ENCODE results near the gene KIF1A. TPM values are rescaled to one million over a fixed set of nuclear protein-coding genes. Genes with fewer than 3 reads are reported as not detected.

Gene KIF1A
- total RNA-seq, 4 donors from 2014 or later, result 1.2 to 6.9 (median 4.1) TPM

- no peak for DNase-seq
- intact Hi-C loops (cut with DNase I), result no loop called here
- peaks cover 6 to 12% of the 10 kb centered on the region in 2 donors for H3K4me1 ChIP-seq
- TF ChIP-seq POLR2A (IDR thresholded peaks at IDR 0.05), result no peak
- TF ChIP-seq CTCF (IDR thresholded peaks at IDR 0.05), result no peak
- no peaks in the 10 kb centered on the region for H3K36me3 ChIP-seq
- no peak overlapping the region for H3K27ac ChIP-seq
- 92 to 96% methylated on average over 10 to 11 of the region's 11 CpGs for WGBS, 2 donors
- H3K9me3 ChIP-seq, result no peaks in the 10 kb centered on the region
- H3K27me3 ChIP-seq, result peaks cover 12% of the 10 kb centered on the region
- no peak overlapping the region for H3K4me3 ChIP-seq (replicated peaks in 1 of 3)
These were observed 4.9 kb downstream of the KIF1A start for GRCh38 chr2:240814946-240815760.

DNA sequence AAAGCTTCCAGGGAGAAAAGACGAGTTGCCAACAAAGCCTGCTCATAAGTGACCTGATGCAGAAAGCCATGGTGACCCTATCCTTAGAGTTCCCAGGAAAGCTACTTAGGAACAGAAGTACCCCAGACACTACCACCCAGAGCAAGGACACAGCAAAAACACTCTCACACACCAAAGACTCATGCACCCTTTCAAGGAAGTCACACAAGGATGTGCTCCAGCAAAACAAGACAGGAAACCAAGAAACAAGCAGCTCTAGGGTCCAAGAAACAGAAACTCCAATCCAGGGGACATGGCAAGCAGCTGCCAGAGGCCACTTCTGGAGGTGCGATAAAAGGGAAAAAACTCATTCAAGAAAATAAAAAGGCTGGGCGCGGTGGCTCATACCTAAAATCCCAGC is 5.7 kb downstream of the KIF1A start:
- intact Hi-C loops (cut with DNase I), result no loop called here

GRCh38 chr2:240813231-240813921 is 6.6 kb downstream of the KIF1A start:
- Histone ChIP-seq H3K9me3 (no peaks in the 10 kb centered on the region), H3K4me1 (no peaks in the 10 kb centered on the region), H3K4me3 (replicated peaks in 1 of 3) (no peak overlapping the region), H3K27me3 (peaks cover 1% of the 10 kb centered on the region), H3K27ac (no peak overlapping the region), H3K36me3 (no peaks in the 10 kb centered on the region)
- intact Hi-C loops (cut with DNase I), result no loop called here
- no peak for DNase-seq
- whole genome bisulfite sequencing, 2 donors, result 90 to 98% methylated on average over 14 of the region's 17 CpGs
- TF ChIP-seq POLR2A (IDR thresholded peaks at IDR 0.05) (no peak), CTCF (IDR thresholded peaks at IDR 0.05) (no peak)

More for the DNA sequence above, 5.7 kb downstream of the KIF1A start:
- Histone ChIP-seq H3K4me1 (peaks cover 3 to 7% of the 10 kb centered on the region in 2 donors), H3K4me3 (replicated peaks in 1 of 3) (no peak overlapping the region), H3K9me3 (no peaks in the 10 kb centered on the region), H3K36me3 (no peaks in the 10 kb centered on the region), H3K27ac (no peak overlapping the region), H3K27me3 (peaks cover 9% of the 10 kb centered on the region)
- DNase-seq, result no peak
- TF ChIP-seq CTCF (IDR thresholded peaks at IDR 0.05), result no peak
- TF ChIP-seq POLR2A (IDR thresholded peaks at IDR 0.05), result no peak
- WGBS, 2 donors, result 92 to 95% methylated on average over 4 of the region's 4 CpGs

DNA sequence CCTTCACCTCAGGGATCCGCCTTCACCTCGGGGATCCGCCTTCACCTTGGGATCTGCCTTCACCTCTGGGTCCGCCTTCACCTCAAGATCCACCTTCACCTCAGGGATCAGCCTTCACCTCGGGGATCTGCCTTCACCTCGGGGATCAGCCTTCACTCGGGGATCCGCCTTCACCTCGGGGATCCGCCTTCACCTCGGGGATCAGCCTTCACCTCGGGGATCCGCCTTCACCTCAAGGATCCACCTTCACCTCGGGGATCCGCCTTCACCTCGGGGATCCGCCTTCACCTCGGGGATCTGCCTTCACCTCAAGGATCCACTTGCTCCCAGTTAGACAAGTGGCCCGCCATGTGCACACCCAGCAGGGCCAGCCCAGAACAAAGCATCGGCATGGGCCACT is 7.3 kb downstream of the KIF1A start:
- Histone ChIP-seq H3K27me3 (no peaks in the 10 kb centered on the region), H3K9me3 (no peaks in the 10 kb centered on the region), H3K4me3 (replicated peaks in 1 of 3) (no peak overlapping the region), H3K27ac (no peak overlapping the region), H3K36me3 (no peaks in the 10 kb centered on the region), H3K4me1 (no peaks in the 10 kb centered on the region)
- intact Hi-C loops (cut with DNase I), result no loop called here
- WGBS, 2 donors, result 87% methylated on average over 20 of the region's 20 CpGs
- DNase-seq, result no peak
- TF ChIP-seq CTCF (IDR thresholded peaks at IDR 0.05) (no peak), POLR2A (IDR thresholded peaks at IDR 0.05) (no peak)

- DNase-seq, result no peak
- WGBS, 2 donors, result 87 to 96% methylated on average over 8 to 10 of the region's 10 CpGs
- Histone ChIP-seq H3K27ac (no peak overlapping the region), H3K9me3 (no peaks in the 10 kb centered on the region), H3K27me3 (no peaks in the 10 kb centered on the region), H3K4me1 (no peaks in the 10 kb centered on the region), H3K36me3 (no peaks in the 10 kb centered on the region), H3K4me3 (replicated peaks in 1 of 3) (no peak overlapping the region)
- TF ChIP-seq CTCF (IDR thresholded peaks at IDR 0.05) (no peak), POLR2A (IDR thresholded peaks at IDR 0.05) (no peak)
- intact Hi-C loops (cut with DNase I), result no loop called here
These were observed 7.7 kb downstream of the KIF1A start for GRCh38 chr2:240812301-240812680.
